ENCODE results near the gene FREM3.

DNA sequence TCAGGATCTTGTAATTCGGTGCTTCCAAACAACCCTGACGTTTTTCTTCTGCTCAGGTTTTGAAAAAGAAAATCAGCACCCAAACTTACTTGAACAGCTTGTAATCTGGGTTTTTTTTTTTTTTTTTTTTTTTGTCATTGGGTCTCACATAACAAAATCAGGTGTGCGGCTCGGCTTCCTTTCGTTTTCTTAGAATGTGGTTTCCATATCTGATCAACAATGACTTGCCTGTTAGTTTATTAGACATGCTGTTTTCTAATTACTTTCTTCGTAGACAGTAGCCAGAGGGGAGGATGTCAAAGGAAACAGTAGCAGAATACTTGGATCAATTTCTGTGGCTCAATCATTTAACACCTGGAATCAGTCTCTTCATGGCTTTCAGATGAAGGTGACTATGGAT is 890 bp upstream of the FREM3 start:
- TF ChIP-seq EZH2 (IDR thresholded peaks at IDR 0.05; ENCODE audit: insufficient read depth, poor library complexity, severe bottlenecking) (peak; percentile 27), EZH2phosphoT487 (IDR thresholded peaks at IDR 0.05; ENCODE audit: insufficient read depth, low read depth) (no peak)

Measured in GM23248 (cell line).